Endothelial cell of umbilical vein (primary cell): Measurements from ENCODE around the gene TOR4A.

ENCODE experiments used
- CTCF ChIP-seq, 2 donors: IDR thresholded peaks; 1 replicate in 1 of 2; 2 replicates in 1 of 2; pipeline ENCODE4 v1.5.1; 2011; ENCODE audit warnings: low read length in 2 of 2, mild to moderate bottlenecking in 2 of 2, moderate library complexity in 2 of 2, control low read depth in 1 of 2, inconsistent platforms in 1 of 2, low read depth in 1 of 2; ENCODE audit not compliant: insufficient read depth in 1 of 2; ENCODE audit errors: extremely low read depth in 1 of 2
- EZH2 ChIP-seq: IDR thresholded peaks from 2 replicates; pipeline ENCODE4 v1.6.1; 2012; ENCODE audit warnings: borderline replicate concordance, low read depth, mild to moderate bottlenecking, moderate library complexity, low read length, inconsistent platforms; ENCODE audit not compliant: severe bottlenecking
- POLR2A ChIP-seq: IDR thresholded peaks from 2 replicates; pipeline ENCODE4 v1.6.1; 2012; ENCODE audit warnings: low read depth, mild to moderate bottlenecking, control low read depth, low read length
- POLR2AphosphoS5 ChIP-seq: IDR thresholded peaks from 2 replicates; pipeline ENCODE4 v1.6.1; 2012; ENCODE audit warnings: low read depth, mild to moderate bottlenecking, control low read depth, low read length, moderate library complexity; ENCODE audit not compliant: insufficient read depth

GRCh38 chr9:137241490-137242268 is 35.8 kb upstream of the TOR4A start:
- TF ChIP-seq CTCF (IDR thresholded peaks at IDR 0.05; ENCODE audit: extremely low read depth in 1 of 2, insufficient read depth in 1 of 2, low read depth in 1 of 2, low read length in 2 of 2) (no peak), EZH2 (no peak), POLR2A (no peak), POLR2AphosphoS5 (no peak)
